Endodermal cell (in vitro differentiated cells): ENCODE results near the gene TCP11L2. TPM values are rescaled to one million over a fixed set of nuclear protein-coding genes. Genes with fewer than 3 reads are reported as not detected.

Experiments used
- DNase-seq: peaks from one replicate; pipeline ENCODE4 v3.0.0-alpha.2; 2017
- H3K27ac ChIP-seq: 2 replicates; pipeline ENCODE4 v1.5.1; 2013; ENCODE audit warnings: mild to moderate bottlenecking, low read depth, low read length, moderate library complexity
- H3K27me3 ChIP-seq: 2 replicates; pipeline ENCODE4 v1.6.1; 2013; ENCODE audit warnings: mild to moderate bottlenecking, low read length, moderate library complexity; ENCODE audit not compliant: insufficient read depth, control insufficient read depth, poor library complexity, severe bottlenecking
- H3K36me3 ChIP-seq: 2 replicates; pipeline ENCODE4 v1.7.0; 2013; ENCODE audit warnings: mild to moderate bottlenecking, low read length, moderate library complexity; ENCODE audit not compliant: control insufficient read depth, insufficient read depth
- H3K4me1 ChIP-seq: one replicate; pipeline ENCODE4 v1.7.0; 2013; ENCODE audit warnings: low read length; ENCODE audit not compliant: control insufficient read depth, insufficient read depth
- H3K4me3 ChIP-seq: 2 replicates; pipeline ENCODE4 v1.5.1; 2013; ENCODE audit warnings: mild to moderate bottlenecking, low read length, moderate library complexity
- H3K9ac ChIP-seq: 2 replicates; pipeline ENCODE4 v1.6.1; 2013; ENCODE audit warnings: mild to moderate bottlenecking, low read length, moderate library complexity; ENCODE audit not compliant: poor library complexity, severe bottlenecking; ENCODE audit errors: extremely low read depth
- H3K9me3 ChIP-seq: 2 replicates; pipeline ENCODE4 v1.6.1; 2013; ENCODE audit warnings: mild to moderate bottlenecking, low read length, moderate library complexity; ENCODE audit not compliant: control insufficient read depth
- H3K27ac Mint-ChIP-seq: 2 replicates; pipeline ENCODE4 v1.8.0; 2020; ENCODE audit warnings: mixed read lengths
- H3K27me3 Mint-ChIP-seq: 2 replicates; pipeline ENCODE4 v1.8.0; 2021; ENCODE audit warnings: mild to moderate bottlenecking, mixed read lengths; ENCODE audit not compliant: insufficient read depth
- H3K36me3 Mint-ChIP-seq: 2 replicates; pipeline ENCODE4 v1.8.0; 2020; ENCODE audit warnings: low read depth, mixed read lengths
- H3K4me1 Mint-ChIP-seq: 2 replicates; pipeline ENCODE4 v1.8.0; 2020; ENCODE audit warnings: mixed read lengths
- H3K4me3 Mint-ChIP-seq: 2 replicates; pipeline ENCODE4 v1.8.0; 2020; ENCODE audit warnings: mild to moderate bottlenecking, moderate library complexity, mixed read lengths
- H3K9me3 Mint-ChIP-seq: 2 replicates; pipeline ENCODE4 v1.8.0; 2020; ENCODE audit warnings: mild to moderate bottlenecking, mixed read lengths
- CTCF ChIP-seq: fragments of 200-600 bp; sonication (generic); conservative IDR thresholded peaks from 2 replicates; pipeline ENCODE4 v1.5.0; 2021; ENCODE audit warnings: antibody characterized with exemption, mild to moderate bottlenecking
- WGBS, 2 experiments: methylation state at CpG; one replicate each; pipeline versions ENCODE4 v1.1.5 to v1.1.7; 2013; ENCODE audit warnings: missing lambda C conversion rate in 2 of 2, mixed read lengths in 1 of 2; ENCODE audit not compliant: insufficient coverage in 1 of 2, insufficient read length in 1 of 2; 5-methylcytosine and 5-hydroxymethylcytosine counted together
- total RNA-seq, 2 donors: library from RNA; stranded (reverse); fragmentation: NEBNext Ultra II Directional in 1 of 2; extraction: Animal tissue kit (Norgen Biotek cat#: 25700) in 1 of 2; gene quantifications; 2 replicates in 1 of 2; 3 replicates in 1 of 2; pipeline ENCODE4 v1.2.1, GENCODE V29; 2021

Gene TCP11L2
- total RNA-seq, 2 donors from 2014 or later, result 7.8 to 15.3 TPM

DNA sequence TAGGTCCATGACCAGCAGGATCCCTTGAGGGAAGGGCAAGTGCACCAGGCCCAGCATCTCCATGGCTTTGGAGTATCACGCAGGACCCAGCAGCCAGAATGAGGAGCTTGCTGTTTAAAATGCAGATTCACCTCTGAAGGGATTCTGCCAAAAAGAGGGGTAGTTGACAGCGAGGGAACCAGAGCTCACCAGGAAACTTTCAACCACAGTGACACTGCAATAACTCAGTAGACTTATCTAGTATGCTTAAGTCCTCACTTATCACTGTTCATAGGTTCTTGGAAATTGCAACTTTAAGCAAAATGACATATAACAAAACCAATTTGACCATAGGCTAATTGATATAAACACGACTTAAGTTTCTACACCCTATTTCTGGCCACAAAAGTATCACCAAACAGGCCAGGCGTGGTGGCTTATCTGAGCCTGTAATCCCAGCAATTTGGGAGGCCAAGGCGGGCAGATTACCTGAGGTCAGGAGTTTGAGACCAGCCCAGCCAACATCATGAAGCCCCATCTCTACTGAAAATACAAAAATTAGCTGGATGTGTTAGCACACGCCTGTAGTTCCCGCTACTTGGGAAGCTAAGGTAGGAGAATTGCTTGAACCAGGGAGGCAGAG lies 33.3 kb upstream of the TCP11L2 start:
- H3K27me3 ChIP-seq, result peaks cover 52% of the 10 kb centered on the region
- no peak overlapping the region for H3K4me3 ChIP-seq
- whole genome bisulfite sequencing, 2 experiments, result 94 to 95% methylated on average over 4 to 7 of the region's 7 CpGs
- no peaks in the 10 kb centered on the region for H3K4me1 ChIP-seq
- no peak overlapping the region for H3K27ac ChIP-seq
- no peak overlapping the region for H3K4me3 Mint-ChIP-seq
- no peaks in the 10 kb centered on the region for H3K36me3 ChIP-seq
- H3K27ac Mint-ChIP-seq, result no peak overlapping the region
- H3K9ac ChIP-seq, result no peak overlapping the region
- H3K9me3 ChIP-seq, result no peaks in the 10 kb centered on the region
- H3K4me1 Mint-ChIP-seq, result peaks cover 13% of the 10 kb centered on the region
- no peaks in the 10 kb centered on the region for H3K36me3 Mint-ChIP-seq
- no peaks in the 10 kb centered on the region for H3K9me3 Mint-ChIP-seq
- TF ChIP-seq CTCF, result no peak
- DNase-seq, result peak; percentile 39
- peaks cover 19% of the 10 kb centered on the region for H3K27me3 Mint-ChIP-seq

DNA sequence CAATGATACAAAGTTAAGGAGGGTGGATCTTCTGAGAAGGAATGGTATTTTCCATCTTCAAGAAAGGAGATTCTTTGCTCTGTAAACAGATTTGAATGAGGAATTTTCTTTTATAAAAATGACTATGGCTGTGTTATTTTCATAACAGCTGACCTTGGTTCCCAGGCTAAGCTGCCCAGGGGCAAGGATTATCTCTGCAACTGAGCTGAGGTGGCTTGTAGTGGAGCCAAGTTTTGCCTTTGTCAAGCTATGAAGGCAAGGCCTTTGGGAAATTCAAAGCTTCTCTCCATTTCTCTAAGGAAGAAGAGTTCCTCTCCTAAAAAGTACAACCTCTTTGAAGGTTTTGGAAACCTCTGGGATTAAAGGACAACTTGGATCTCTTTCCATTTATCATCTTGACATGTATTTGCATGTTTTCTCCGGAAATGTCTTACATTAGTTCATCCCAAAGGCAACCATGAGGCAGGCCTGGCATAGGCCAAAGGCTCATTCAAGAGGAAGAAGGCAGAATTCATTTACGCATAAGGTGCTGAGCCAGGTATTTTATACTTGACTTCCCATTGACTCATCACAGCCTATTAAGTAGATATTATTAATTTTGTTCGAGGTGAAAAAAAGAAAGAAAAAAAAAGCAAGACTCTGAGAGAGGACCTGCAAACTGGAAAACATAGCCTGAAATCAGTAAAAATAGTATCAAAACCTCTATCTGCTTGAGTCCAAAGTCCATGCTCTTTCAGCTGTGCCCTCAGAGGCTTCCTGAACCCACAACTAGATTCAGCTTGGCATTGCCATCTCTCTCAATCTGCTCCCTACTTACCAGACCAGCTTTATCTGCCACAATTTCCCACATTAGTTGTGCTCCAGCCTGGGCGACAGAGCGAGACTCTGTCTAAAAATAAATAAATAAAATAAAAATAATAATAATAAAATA lies 30.7 kb upstream of the TCP11L2 start:
- Mint-ChIP-seq H3K36me3 (no peaks in the 10 kb centered on the region), H3K4me3 (no peak overlapping the region), H3K9me3 (no peaks in the 10 kb centered on the region), H3K4me1 (peaks cover 26% of the 10 kb centered on the region), H3K27me3 (peaks cover 11% of the 10 kb centered on the region), H3K27ac (no peak overlapping the region)
- Histone ChIP-seq H3K9ac (no peak overlapping the region), H3K4me3 (no peak overlapping the region), H3K27me3 (peaks cover 27% of the 10 kb centered on the region), H3K27ac (no peak overlapping the region), H3K36me3 (no peaks in the 10 kb centered on the region), H3K9me3 (no peaks in the 10 kb centered on the region), H3K4me1 (peaks cover 3% of the 10 kb centered on the region)
- 86 to 97% methylated on average over 1 to 3 of the region's 5 CpGs for WGBS, 2 experiments
- DNase-seq, result peak; percentile 7
- no peak for TF ChIP-seq CTCF

DNA sequence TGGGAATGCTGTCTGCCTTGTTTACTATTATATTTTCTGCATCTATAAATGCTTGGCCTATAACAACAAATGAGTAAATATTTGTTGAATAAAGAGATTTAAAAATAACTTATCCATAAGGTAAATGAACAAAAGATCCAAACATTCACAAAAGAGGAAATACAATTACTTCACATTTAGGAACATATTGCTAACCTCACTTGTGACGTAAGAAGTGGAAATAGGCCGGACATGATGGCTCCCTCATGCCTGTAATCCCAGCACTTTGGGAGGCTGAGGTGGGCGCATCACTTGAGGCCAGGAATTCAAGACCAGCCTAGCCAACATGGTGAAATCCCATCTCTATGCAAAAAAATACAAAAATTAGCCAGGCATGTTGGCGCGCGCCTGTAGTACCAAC lies 29.0 kb upstream of the TCP11L2 start:
- H3K9me3 ChIP-seq, result no peaks in the 10 kb centered on the region
- no peak overlapping the region for H3K27ac ChIP-seq
- Mint-ChIP-seq H3K27ac (no peak overlapping the region), H3K4me1 (peaks cover 22% of the 10 kb centered on the region), H3K4me3 (no peak overlapping the region), H3K36me3 (no peaks in the 10 kb centered on the region), H3K9me3 (no peaks in the 10 kb centered on the region), H3K27me3 (peaks cover 7% of the 10 kb centered on the region)
- WGBS, 2 experiments, result 92 to 96% methylated on average over 5 to 6 of the region's 6 CpGs
- DNase-seq, result no peak
- H3K27me3 ChIP-seq, result peaks cover 23% of the 10 kb centered on the region
- no peak overlapping the region for H3K4me3 ChIP-seq
- H3K36me3 ChIP-seq, result no peaks in the 10 kb centered on the region
- no peak overlapping the region for H3K9ac ChIP-seq
- H3K4me1 ChIP-seq, result peaks cover 3% of the 10 kb centered on the region
- TF ChIP-seq CTCF, result no peak
